Measurements from ENCODE around the gene ARHGAP21. TPM values are rescaled to one million over a fixed set of nuclear protein-coding genes. Genes with fewer than 3 reads are reported as not detected.

ARHGAP21 gene
- total RNA-seq, 1 donor from 2014 or later, result 27.5 TPM

DNA sequence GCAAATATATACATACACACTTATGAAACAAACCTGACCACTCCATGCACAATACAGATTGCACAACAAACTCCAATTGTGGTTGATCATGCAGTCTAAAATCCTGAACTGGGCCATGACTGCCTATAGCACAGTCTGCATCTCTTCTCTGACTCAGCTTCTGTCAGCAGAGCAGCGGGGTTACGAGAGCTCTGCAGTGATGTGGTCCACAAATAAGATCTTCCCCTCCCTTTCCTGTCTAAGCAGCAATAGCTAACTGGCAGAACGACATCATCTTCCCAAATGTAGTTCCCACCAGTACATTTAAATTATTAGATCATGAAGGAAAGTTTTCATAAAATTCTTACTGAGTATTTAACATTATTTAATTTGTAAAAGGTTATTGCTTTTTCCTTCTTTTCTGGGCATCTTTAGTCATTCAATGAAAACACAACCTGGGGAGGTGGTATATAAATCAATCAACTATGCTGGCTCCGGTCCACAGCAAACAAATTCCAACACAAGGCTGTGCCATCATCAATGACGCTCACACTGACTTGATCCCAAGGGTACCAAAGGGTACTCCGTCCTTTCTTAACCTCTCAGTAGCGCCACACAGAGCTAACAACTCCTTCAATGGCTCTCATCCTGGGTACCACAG lies 17.1 kb downstream of the ARHGAP21 start:
- Histone ChIP-seq H3K9me3 (no peaks in the 10 kb centered on the region), H3K4me3 (no peak overlapping the region), H3K4me1 (peaks cover 0 to 19% of the 10 kb centered on the region in 2 donors), H3K27me3 (no peaks in the 10 kb centered on the region), H3K36me3 (no peaks in the 10 kb centered on the region), H3K27ac (no peak overlapping the region)
- DNase-seq (ENCODE audit: low spot score in 2 of 2), result no peak
- TF ChIP-seq, protein P1, sequence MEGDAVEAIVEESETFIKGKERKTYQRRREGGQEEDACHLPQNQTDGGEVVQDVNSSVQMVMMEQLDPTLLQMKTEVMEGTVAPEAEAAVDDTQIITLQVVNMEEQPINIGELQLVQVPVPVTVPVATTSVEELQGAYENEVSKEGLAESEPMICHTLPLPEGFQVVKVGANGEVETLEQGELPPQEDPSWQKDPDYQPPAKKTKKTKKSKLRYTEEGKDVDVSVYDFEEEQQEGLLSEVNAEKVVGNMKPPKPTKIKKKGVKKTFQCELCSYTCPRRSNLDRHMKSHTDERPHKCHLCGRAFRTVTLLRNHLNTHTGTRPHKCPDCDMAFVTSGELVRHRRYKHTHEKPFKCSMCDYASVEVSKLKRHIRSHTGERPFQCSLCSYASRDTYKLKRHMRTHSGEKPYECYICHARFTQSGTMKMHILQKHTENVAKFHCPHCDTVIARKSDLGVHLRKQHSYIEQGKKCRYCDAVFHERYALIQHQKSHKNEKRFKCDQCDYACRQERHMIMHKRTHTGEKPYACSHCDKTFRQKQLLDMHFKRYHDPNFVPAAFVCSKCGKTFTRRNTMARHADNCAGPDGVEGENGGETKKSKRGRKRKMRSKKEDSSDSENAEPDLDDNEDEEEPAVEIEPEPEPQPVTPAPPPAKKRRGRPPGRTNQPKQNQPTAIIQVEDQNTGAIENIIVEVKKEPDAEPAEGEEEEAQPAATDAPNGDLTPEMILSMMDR (IDR thresholded peaks at IDR 0.05), result no peak
- intact Hi-C loops (cut with DNase I), result no loop called here

DNA sequence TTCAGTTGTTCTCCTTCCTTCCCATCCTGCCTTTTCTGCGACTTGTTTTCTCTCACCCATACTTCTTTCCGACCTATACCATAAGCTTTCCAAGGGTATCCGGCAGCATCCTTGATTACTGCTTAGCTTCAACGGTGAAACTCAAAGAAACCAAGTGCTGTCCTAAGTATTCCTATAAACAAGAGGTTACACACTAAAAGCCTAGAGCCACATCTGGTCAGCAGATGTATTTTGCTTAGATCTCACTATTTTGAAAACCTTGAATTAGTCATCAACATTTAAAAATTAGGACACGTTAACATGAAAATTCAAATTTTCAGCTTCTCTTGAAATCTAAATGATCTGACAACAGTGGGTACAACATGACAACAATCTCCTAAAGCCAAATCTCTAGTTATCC lies 20.0 kb downstream of the ARHGAP21 start:
- TF ChIP-seq, protein P1 (IDR thresholded peaks at IDR 0.05), result no peak
- Histone ChIP-seq H3K27ac (no peak overlapping the region), H3K9me3 (no peaks in the 10 kb centered on the region), H3K27me3 (no peaks in the 10 kb centered on the region), H3K4me3 (no peak overlapping the region), H3K4me1 (peaks cover 0 to 17% of the 10 kb centered on the region in 2 donors), H3K36me3 (no peaks in the 10 kb centered on the region)
- no peak for DNase-seq (ENCODE audit: low spot score in 2 of 2)
- intact Hi-C loops (cut with DNase I), result no loop called here

DNA sequence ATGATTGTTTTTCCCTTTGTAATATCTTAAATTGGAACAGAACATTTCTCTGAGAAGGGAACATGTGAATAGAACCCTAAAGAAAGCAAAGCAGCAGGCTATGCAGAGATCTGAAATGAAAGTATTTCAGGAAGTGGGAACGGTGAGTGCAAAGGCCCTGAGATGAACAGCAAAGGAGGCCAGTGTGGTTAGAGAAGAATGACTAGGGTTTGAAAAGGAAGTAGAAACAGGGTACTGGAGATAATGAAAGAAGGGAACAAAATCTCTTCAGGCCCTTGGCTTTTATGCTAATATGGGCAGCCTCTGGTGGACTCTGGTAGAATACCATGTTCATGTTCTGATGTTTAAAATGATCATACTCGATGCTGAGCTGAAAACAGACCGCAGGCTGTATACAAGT lies 22.2 kb downstream of the ARHGAP21 start:
- no peaks in the 10 kb centered on the region for H3K27me3 ChIP-seq
- H3K4me1 ChIP-seq, result peaks cover 0 to 10% of the 10 kb centered on the region in 2 donors
- no peak for DNase-seq (ENCODE audit: low spot score in 2 of 2)
- intact Hi-C loops (cut with DNase I), result no loop called here
- no peak overlapping the region for H3K4me3 ChIP-seq
- H3K36me3 ChIP-seq, result no peaks in the 10 kb centered on the region
- peak overlapping the region in 1 of 2 donors; percentile 18 for H3K27ac ChIP-seq
- TF ChIP-seq, protein P1 (IDR thresholded peaks at IDR 0.05), result no peak
- H3K9me3 ChIP-seq, result no peaks in the 10 kb centered on the region

DNA sequence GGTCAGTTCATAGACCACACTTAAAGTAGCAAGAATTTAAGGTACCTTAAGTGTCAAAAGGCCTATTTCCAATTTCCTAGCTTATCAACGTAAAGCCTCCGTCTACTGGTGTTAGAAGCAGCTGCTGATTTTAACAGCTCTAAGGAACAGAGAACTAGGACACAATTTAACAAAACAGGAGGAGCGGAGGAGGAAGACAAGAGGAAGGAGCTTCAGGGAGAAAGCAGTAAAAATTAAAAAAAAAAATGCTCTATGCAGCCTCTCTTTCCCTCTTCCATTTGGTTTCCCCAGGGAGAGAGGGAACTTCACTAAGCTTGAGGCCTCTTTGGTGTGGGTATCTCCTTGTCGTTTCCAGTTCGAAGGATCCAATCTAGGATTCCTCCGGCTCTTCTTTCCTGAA lies 22.7 kb downstream of the ARHGAP21 start:
- H3K36me3 ChIP-seq, result no peaks in the 10 kb centered on the region
- DNase-seq (ENCODE audit: low spot score in 2 of 2), result no peak
- H3K4me1 ChIP-seq, result peaks cover 0 to 6% of the 10 kb centered on the region in 2 donors
- no peaks in the 10 kb centered on the region for H3K27me3 ChIP-seq
- TF ChIP-seq, protein P1 (IDR thresholded peaks at IDR 0.05), result no peak
- no peaks in the 10 kb centered on the region for H3K9me3 ChIP-seq
- H3K4me3 ChIP-seq, result no peak overlapping the region
- no peak overlapping the region for H3K27ac ChIP-seq
- intact Hi-C loops (cut with DNase I), result no loop called here

DNA sequence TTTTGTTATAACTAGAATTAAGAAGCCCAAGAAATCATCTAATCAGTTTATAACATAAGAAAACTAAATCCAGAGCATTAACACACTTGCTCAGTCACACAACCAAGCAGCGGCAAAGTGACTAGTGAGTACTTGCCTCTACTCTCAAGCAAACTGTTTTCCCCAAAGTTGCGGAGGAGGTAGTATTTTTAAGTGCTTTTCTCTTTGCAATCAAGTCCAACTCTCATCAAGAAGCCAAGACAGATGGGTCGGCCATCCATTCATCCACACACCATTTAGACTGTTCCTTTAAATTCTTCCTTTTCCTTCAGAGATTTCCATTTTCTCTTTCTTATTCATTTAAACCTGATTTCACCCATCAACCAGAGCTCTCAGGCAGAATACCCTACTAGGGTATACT lies 25.4 kb downstream of the ARHGAP21 start:
- Histone ChIP-seq H3K36me3 (no peaks in the 10 kb centered on the region), H3K4me1 (no peaks in the 10 kb centered on the region), H3K9me3 (no peaks in the 10 kb centered on the region), H3K4me3 (no peak overlapping the region), H3K27ac (no peak overlapping the region), H3K27me3 (no peaks in the 10 kb centered on the region)
- no peak for DNase-seq (ENCODE audit: low spot score in 2 of 2)
- TF ChIP-seq, protein P1 (IDR thresholded peaks at IDR 0.05), result no peak
- intact Hi-C loops (cut with DNase I), result no loop called here

DNA sequence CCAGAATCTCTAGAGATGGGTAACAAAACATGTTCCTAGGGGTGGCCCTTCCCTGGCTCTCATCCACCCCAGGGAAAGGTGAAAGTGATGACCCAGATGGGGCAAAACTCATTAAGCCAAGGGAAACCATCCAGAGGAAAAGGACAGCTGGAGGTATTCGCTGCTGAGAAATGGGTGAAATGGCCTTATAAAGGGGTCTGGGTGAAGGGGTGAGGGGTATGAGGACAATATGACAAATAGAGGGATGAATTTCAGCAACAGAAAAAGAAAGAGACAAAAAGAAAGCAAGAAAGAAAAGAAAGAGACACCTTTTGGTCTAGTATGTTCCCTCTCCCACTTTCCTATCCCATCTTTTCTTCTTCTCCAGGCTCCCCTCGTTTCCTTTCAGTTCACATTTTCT lies 26.6 kb downstream of the ARHGAP21 start:
- TF ChIP-seq, protein P1 (IDR thresholded peaks at IDR 0.05), result no peak
- Histone ChIP-seq H3K27ac (no peak overlapping the region), H3K36me3 (no peaks in the 10 kb centered on the region), H3K4me3 (no peak overlapping the region), H3K27me3 (no peaks in the 10 kb centered on the region), H3K9me3 (peaks cover 0 to 9% of the 10 kb centered on the region in 2 donors), H3K4me1 (no peaks in the 10 kb centered on the region)
- DNase-seq (ENCODE audit: low spot score in 2 of 2), result no peak
- intact Hi-C loops (cut with DNase I), result no loop called here

Data from ascending aorta (tissue), 2 donors.